ENCODE results near the gene AGAP3.

Gene AGAP3

DNA sequence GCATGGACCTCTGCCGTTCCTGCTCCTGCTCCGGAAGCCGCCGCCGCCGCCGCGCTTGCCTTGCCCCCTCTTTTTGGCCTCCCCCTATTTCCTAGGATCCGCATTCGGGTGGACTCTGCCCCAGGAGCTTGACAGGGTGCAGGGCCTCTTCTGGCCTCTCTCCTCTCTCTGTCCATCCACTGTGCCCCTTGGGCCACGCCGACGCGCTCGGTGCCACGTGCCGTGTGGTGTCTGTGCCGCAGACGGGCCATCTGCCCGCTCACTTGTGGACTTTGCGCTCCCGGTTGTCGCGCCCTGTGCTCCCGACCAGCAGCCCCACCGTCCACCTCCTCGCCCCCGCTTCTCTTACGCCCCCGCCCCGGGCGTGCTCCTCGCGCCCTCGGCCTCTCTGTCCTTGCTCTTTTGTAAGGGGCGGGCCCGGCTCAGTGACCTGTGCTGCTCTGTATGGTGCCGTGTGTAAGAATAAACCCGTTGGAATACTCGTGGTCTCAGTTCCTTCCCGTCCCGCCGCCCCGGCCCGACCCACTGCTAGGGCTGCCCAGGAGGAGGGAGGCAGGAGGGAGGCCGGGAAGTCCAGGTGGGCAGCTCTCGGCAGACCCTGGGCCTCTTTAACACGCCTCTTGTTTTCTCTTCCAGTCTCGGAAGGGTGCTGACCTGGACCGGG is 37.0 kb downstream of the AGAP3 start:
- H3K9ac ChIP-seq (ENCODE audit: low read depth, low read length), result no peak overlapping the region
- no peak for TF ChIP-seq EZH2 (IDR thresholded peaks at IDR 0.05; ENCODE audit: borderline replicate concordance, low read depth, low read length, severe bottlenecking)
- TF ChIP-seq, protein P1, sequence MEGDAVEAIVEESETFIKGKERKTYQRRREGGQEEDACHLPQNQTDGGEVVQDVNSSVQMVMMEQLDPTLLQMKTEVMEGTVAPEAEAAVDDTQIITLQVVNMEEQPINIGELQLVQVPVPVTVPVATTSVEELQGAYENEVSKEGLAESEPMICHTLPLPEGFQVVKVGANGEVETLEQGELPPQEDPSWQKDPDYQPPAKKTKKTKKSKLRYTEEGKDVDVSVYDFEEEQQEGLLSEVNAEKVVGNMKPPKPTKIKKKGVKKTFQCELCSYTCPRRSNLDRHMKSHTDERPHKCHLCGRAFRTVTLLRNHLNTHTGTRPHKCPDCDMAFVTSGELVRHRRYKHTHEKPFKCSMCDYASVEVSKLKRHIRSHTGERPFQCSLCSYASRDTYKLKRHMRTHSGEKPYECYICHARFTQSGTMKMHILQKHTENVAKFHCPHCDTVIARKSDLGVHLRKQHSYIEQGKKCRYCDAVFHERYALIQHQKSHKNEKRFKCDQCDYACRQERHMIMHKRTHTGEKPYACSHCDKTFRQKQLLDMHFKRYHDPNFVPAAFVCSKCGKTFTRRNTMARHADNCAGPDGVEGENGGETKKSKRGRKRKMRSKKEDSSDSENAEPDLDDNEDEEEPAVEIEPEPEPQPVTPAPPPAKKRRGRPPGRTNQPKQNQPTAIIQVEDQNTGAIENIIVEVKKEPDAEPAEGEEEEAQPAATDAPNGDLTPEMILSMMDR (IDR thresholded peaks at IDR 0.05; ENCODE audit: borderline replicate concordance, extremely low read depth, low read length, poor library complexity, severe bottlenecking), result no peak
- no peak overlapping the region for H2AFZ ChIP-seq (ENCODE audit: low read depth, low read length)
- H3K27me3 ChIP-seq (ENCODE audit: insufficient read depth, low read length, poor library complexity), result no peaks in the 10 kb centered on the region
- H3K4me1 ChIP-seq (ENCODE audit: insufficient read depth, low read length), result peaks cover 9% of the 10 kb centered on the region
- DNase-seq, result no peak
- no peak overlapping the region for H3K4me3 ChIP-seq (ENCODE audit: low read depth in 1 of 2, low read length in 2 of 2)
- ATAC-seq (ENCODE audit: insufficient read depth, low read depth), result no peak
- H3K27ac ChIP-seq (ENCODE audit: low read length), result no peak overlapping the region
- H3K79me2 ChIP-seq (ENCODE audit: insufficient read depth, low read length), result 0 out of 2 replicates have a peak, but pooled peaks cover 2% of the 10 kb centered on the region
- H3K36me3 ChIP-seq (ENCODE audit: insufficient read depth, low read length), result peaks cover 21% of the 10 kb centered on the region
- no peak overlapping the region for H3K4me2 ChIP-seq (ENCODE audit: insufficient read depth, low read length)
- H3K9me3 ChIP-seq (ENCODE audit: insufficient read depth, low read length, severe bottlenecking), result no peaks in the 10 kb centered on the region
- H4K20me1 ChIP-seq (ENCODE audit: insufficient read depth, low read length), result peaks cover 7% of the 10 kb centered on the region

DNA sequence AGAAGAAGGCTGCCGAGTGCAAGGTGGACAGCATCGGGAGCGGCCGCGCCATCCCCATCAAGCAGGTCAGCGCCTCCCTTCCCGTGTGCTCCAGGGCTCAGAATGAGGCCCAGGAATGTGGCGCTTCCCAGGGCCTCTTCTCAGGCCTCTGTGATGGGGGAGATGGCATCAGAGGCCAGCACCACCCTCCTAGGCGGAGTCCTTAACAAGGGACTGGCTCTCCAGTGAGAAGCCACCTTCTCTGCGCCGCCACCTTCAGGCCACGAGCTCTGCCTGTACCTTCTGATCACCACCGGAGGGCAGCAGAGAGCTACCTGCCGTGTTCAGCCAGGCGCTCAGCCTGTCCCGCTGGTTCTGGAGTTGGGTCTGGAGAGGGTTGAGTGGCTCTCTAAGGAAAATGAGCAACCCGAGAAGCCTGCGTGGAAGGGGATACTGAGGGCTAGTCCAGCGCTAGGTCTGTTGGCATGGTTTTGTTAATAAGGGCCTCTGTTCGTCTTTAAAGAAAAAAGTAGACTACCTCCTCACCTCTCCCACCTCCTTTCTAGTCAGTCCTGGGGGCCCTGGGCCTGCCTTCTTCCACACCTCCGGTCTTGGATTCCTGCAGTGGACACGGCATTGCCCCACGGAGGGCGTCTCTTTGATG is 37.7 kb downstream of the AGAP3 start:
- peak; percentile 84 for DNase-seq
- no peak for TF ChIP-seq EZH2 (IDR thresholded peaks at IDR 0.05; ENCODE audit: borderline replicate concordance, low read depth, low read length, severe bottlenecking)
- TF ChIP-seq, protein P1 (IDR thresholded peaks at IDR 0.05; ENCODE audit: borderline replicate concordance, extremely low read depth, low read length, poor library complexity, severe bottlenecking), result peak; percentile 99
- no peak overlapping the region for H2AFZ ChIP-seq (ENCODE audit: low read depth, low read length)
- no peak overlapping the region for H3K4me2 ChIP-seq (ENCODE audit: insufficient read depth, low read length)
- peak; percentile 99 for ATAC-seq (ENCODE audit: insufficient read depth, low read depth)
- no peaks in the 10 kb centered on the region for H3K79me2 ChIP-seq (ENCODE audit: insufficient read depth, low read length)
- peaks cover 2% of the 10 kb centered on the region for H3K4me1 ChIP-seq (ENCODE audit: insufficient read depth, low read length)
- H4K20me1 ChIP-seq (ENCODE audit: insufficient read depth, low read length), result peaks cover 7% of the 10 kb centered on the region
- H3K9me3 ChIP-seq (ENCODE audit: insufficient read depth, low read length, severe bottlenecking), result no peaks in the 10 kb centered on the region
- no peaks in the 10 kb centered on the region for H3K27me3 ChIP-seq (ENCODE audit: insufficient read depth, low read length, poor library complexity)
- H3K27ac ChIP-seq (ENCODE audit: low read length), result no peak overlapping the region
- H3K36me3 ChIP-seq (ENCODE audit: insufficient read depth, low read length), result peaks cover 21% of the 10 kb centered on the region
- H3K4me3 ChIP-seq (ENCODE audit: low read depth in 1 of 2, low read length in 2 of 2), result no peak overlapping the region
- no peak overlapping the region for H3K9ac ChIP-seq (ENCODE audit: low read depth, low read length)

DNA sequence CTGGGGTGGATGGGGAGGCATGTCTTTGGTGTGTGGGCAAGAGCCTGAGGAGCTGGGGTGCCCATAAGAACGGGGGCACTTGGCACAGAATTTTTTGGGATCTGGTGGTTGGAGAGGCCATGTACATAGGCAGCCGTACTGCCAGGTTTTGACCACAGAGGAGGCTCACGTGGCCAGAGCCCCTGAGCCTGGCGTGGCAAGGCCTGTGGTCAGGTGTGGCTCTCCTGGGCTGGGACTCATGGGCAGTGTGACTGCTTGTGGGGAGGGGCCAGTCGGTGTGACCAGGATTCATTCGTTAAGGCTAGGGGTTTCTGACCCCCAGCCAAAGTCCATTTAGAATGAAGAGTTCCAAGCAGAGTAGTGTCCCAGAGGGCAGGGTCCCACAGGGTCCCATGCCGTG is 38.2 kb downstream of the AGAP3 start:
- H2AFZ ChIP-seq (ENCODE audit: low read depth, low read length), result no peak overlapping the region
- H3K27me3 ChIP-seq (ENCODE audit: insufficient read depth, low read length, poor library complexity), result no peaks in the 10 kb centered on the region
- no peaks in the 10 kb centered on the region; the same call in 1 of the 2 replicates for H3K4me1 ChIP-seq (ENCODE audit: insufficient read depth, low read length)
- no peak overlapping the region for H3K9ac ChIP-seq (ENCODE audit: low read depth, low read length)
- peaks cover 21% of the 10 kb centered on the region for H3K36me3 ChIP-seq (ENCODE audit: insufficient read depth, low read length)
- H3K79me2 ChIP-seq (ENCODE audit: insufficient read depth, low read length), result no peaks in the 10 kb centered on the region
- no peak overlapping the region for H3K27ac ChIP-seq (ENCODE audit: low read length)
- DNase-seq (no peak), ATAC-seq (ENCODE audit: insufficient read depth, low read depth) (no peak)
- no peaks in the 10 kb centered on the region for H3K9me3 ChIP-seq (ENCODE audit: insufficient read depth, low read length, severe bottlenecking)
- H4K20me1 ChIP-seq (ENCODE audit: insufficient read depth, low read length), result peaks cover 7% of the 10 kb centered on the region
- H3K4me3 ChIP-seq (ENCODE audit: low read depth in 1 of 2, low read length in 2 of 2), result no peak overlapping the region
- TF ChIP-seq, protein P1 (IDR thresholded peaks at IDR 0.05; ENCODE audit: borderline replicate concordance, extremely low read depth, low read length, poor library complexity, severe bottlenecking), result no peak
- TF ChIP-seq EZH2 (IDR thresholded peaks at IDR 0.05; ENCODE audit: borderline replicate concordance, low read depth, low read length, severe bottlenecking), result no peak
- H3K4me2 ChIP-seq (ENCODE audit: insufficient read depth, low read length), result no peak overlapping the region

Measured in DND-41 (cell line).